OCI-LY7 (cell line): Measurements from ENCODE around the gene PSG3.
"Not testable (repeated sequence)": the region's sequence is repeated elsewhere in the genome, so short reads cannot be mapped to it uniquely, and the experiment has no call there.

Experiments
- CTCF ChIP-seq: fragments of 200-600 bp; sonication (generic); conservative IDR thresholded peaks from 2 replicates; pipeline ENCODE4 v1.5.1; 2014; ENCODE audit warnings: mild to moderate bottlenecking, antibody characterized with exemption, low read length, moderate library complexity, mixed read lengths
- EZH2phosphoT487 ChIP-seq: fragments of 200-600 bp; sonication (generic); IDR thresholded peaks from 2 replicates; pipeline ENCODE4 v1.6.1; 2018; ENCODE audit warnings: low read depth, borderline replicate concordance, mild to moderate bottlenecking, mixed run types, antibody characterized with exemption, low read length, moderate library complexity, mixed read lengths

GRCh38 chr19:42728341-42728740 lies 11.9 kb downstream of the PSG3 start:
- not testable (repeated sequence) for TF ChIP-seq CTCF, EZH2phosphoT487
